ENCODE data around the gene ZNF512B.

GRCh38 chr20:63942969-63943807, 26.5 kb downstream of the ZNF512B start:
- TF ChIP-seq EZH2 (optimal IDR thresholded peaks at IDR 0.05; ENCODE audit: low read depth, low read length): no peak
- TF ChIP-seq CTCF (IDR thresholded peaks at IDR 0.05; ENCODE audit: low read length): no peak

All from MM.1S (cell line).